ACHN (cell line): ENCODE measurements around the gene SHISA9.
A peak's percentile ranks its signal among the peaks of the same experiment; 100 is the strongest.
"Not testable (repeated sequence)": the region's sequence is repeated elsewhere in the genome, so short reads cannot be mapped to it uniquely, and the experiment has no call there.

Experiments
- DNase-seq: peaks from one replicate; pipeline ENCODE4 v3.0.0-alpha.2; 2015
- in situ Hi-C: cut with HindIII; loops from 2 replicates; pipeline ENCODE4 v1.10.0; 2017; ENCODE audit warnings: low sequenced_read_pairs, low pct_ligation_motif_present, low pct_unique_long_range_greater_than_20kb

The SHISA9 gene

DNA sequence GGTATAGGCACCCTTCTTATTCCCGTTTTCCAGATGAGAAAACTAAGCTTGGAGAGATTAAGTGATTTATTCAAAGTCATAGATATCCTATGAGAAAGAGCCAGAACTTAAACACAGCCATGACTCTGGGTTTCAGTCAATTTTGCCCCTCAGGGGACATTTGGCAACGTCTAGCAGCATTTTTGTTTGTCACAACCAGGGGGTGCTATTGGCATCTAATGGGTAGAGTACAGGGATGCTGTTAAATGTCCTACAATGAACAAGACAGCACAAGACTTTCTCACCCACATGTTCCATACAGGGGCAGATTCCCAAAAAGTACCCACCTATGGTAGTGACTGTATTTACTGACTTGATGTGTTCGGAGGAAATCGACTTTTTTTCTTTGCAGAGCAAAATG lies 4.8 kb upstream of the SHISA9 start:
- in situ Hi-C loops = no loop called here

DNA sequence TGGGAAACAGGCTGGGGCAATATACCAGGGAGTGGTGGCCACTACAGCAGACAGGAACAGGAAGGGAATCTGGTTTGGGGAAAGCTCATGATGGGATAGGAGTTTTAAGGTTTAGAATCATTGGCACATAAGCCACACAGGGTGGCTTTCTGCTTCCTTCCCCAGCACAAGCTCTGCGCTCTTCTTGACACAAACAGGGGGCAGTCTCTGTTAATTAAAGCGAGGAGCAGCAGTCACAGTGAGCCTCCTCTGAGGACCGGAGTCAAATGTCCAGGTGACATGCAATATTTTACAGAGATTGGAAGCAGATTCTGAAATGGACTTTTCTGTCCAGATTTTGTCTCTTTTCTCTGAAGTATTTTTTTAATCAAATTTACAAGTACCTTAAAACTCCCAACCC lies 2.8 kb upstream of the SHISA9 start:
- DNase-seq = peak; percentile 44
- in situ Hi-C loops = no loop called here

More for the DNA sequence above, 4.8 kb upstream of the SHISA9 start:
- DNase-seq = peak; percentile 81

DNA sequence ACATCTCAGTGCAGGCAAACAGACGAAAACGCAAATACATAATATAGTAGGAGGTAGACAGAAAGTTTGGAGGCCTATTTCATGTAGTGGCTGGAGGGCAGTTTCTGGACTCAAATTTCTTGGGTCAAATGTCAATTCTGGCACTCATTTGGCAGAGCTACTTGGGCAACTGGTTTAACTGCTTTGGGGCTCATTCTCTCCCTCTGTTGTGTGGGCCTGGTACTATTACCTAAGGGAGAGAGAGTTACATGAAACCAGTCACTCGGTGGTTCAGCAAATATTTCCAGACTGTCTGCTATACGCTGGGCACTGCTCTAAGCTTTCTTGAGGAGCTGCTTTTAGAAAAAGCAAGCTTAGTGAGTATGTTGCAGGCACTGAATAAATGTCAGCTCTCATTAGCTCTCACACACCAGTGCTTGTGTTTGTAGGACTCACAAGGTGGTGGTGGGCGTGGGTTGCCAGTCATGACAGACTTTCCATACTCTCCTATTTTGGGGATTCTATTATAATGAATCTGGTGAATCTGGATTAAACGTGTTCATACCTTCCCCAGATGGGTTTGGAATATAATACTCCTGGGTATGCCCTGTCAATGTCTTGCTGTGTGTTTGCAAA lies 1.8 kb upstream of the SHISA9 start:
- no peak for DNase-seq
- in situ Hi-C loops = no loop called here

DNA sequence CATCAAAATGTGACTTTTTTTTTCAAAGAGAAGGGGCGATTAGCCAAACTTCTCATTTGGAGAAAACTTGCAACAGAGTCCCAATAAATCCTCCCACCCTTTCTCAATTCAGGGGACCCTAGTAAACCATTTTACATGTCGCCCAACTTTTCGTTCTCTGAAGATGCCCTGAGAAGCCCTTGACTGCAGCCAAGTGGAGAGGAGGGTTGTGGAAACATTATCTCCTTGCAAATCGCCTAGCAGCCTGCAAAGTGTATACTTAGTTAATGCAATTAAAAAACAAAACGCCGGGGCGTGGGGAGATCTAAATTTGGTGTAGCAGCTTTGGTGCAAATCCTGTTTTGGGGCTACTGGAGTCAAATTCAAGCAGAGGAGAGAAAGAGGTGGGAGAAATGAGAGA lies 1.2 kb upstream of the SHISA9 start:
- in situ Hi-C loops = no loop called here
- DNase-seq = no peak

DNA sequence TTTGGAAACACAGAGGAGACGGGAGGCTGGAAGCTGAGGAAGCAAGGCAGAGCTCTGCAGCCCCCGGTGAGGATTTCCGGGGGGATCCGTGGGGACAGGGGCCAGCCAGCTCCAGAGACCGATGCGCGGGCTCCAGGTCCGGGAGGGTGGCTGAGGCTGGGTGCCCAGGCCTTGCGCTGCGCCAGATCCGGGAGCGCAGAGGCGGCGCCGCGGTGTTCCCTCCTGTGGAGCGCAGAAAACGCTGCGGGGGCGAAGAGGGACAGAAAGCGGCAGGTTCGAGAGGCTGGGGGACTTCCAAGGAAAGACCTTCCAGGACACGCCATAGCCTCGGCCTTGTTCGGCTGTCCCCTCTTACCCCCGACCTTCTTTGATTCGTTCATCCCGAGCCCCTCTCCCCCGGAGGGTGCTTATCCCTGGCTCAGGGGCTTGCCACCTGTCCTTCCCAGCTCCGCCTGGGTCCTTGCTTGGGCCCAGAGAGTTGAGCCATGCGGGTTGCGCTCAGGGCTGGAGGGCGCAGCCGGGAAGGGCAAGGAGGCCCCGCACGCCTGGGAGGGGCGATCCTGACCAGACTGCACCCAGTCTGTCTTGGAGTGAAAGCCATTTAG lies 697 bp upstream of the SHISA9 start:
- no peak for DNase-seq
- in situ Hi-C loops = no loop called here

DNA sequence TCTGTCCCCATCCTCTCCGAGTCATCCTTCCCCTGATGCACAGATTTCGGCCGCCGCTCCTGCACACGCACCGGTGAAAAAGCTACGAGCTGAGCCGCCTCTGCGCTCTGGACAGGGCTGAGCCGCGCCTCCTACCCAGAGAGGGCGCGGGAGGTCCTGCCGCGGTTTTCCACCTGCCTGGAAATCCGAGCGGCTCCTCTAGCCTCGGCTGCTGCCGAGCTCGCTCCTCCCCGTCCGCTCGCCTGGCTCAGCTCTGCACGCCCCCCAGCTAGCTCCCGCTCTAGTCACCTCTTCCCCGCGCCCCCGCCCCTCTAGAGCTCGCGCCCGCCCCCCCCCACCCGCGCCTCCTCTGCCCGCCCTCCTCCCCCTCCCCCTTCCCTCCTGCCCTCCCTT lies 198 bp upstream of the SHISA9 start:
- in situ Hi-C loops = no loop called here
- DNase-seq = peak; percentile 86

DNA sequence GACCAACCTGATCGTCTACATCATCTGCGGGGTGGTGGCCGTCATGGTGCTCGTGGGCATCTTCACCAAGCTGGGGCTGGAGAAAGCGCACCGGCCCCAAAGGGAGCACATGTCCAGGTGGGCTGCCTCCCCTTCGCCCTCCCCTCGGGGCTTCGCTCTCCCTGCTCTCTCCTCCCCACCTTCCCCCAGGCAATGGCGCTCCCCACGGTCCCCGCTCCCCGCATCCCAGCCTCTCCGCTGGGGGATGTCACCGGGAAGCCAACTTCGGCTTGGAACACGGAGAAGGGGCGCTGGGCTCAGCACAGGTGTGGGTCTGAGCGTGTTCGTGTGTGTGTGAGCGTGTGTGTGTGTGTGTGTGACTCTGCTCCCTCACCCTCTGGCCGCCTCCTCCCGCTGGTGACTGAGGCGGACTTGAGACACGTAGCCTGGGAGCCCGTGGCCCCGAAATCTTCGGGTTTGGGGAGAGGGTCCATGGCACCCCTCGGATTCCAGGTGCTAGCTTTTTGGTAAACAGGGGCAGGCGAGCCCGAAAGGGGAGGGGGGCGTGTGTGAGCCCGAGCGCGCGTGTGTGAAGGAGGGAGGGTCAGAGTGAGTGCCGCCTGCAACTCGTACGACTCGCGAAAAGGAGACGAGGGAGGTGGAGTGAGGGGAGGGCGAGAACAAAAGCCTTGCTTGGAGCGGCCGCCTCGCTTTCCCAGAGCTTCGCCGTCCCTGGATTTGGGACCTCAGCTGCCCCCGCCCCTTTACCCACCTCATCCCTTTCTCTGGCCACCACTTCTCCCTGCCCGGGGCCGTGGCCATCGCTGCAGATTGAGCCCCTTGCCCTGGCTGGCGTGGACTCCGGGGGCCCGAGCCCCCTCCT lies 1.3 kb downstream of the SHISA9 start:
- in situ Hi-C loops = no loop called here
- DNase-seq = peak; percentile 56

DNA sequence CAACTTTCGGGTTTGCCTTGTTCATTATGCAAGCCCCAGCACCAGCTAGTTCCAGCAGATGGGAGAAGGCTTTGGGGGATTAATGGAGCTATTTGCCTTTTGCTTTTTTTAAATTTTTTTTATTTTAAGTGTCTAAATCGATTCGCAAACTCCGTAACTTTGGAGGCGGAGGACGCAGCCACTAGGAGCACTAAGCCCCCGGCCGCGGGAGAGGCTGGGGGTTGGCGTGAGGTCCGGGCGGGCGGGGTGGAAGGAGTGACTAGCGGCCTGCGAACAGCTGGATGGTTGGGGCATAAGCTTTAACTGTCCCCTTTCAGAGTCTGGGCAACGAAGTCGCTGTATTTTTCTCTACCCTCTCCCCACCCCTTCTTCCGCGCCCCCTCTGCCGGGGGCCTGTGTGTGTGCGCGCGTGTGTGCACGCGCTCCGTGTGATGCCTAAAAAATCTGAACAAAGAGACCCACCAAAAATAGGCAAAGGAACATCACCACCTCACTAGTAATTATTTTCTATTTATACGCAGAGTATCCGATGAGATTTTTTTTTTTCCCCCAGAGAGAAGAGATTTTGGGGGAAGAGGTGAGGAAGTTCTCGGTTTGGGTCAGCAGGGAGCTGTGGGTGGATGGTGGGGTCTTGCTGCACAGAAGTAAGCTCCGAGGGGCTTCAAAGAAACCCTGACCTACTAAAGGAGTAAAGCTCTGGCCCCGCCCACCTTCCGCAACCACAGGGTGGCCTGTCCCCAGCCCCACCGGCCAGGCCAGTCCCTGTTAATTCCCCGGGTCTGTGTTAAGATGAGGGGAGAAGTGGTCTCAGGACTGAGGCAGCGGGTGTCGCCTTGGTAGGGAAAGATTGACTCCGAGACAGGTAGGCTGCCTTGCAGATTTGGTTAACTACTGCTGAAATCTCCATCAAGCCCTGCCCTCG lies 2.3 kb downstream of the SHISA9 start:
- in situ Hi-C loops = no loop called here
- DNase-seq = no peak

DNA sequence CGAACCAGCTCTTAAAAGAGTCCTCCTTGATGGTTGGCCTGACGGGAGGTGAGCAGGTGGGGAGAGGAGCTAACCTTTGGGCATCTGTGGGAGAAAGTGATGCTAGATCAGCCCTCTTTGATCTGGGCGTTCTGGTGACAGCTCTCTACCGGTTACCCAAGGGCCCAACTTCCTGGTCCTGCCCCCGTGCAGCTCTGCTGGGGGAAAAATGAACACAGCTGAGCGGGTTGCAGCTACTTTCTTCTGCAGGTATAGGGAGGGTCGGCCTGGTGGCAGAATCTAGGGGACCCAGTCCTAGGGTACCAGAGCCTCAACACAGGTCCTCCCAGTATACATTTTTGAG lies 2.9 kb downstream of the SHISA9 start:
- in situ Hi-C loops = no loop called here
- no peak for DNase-seq

DNA sequence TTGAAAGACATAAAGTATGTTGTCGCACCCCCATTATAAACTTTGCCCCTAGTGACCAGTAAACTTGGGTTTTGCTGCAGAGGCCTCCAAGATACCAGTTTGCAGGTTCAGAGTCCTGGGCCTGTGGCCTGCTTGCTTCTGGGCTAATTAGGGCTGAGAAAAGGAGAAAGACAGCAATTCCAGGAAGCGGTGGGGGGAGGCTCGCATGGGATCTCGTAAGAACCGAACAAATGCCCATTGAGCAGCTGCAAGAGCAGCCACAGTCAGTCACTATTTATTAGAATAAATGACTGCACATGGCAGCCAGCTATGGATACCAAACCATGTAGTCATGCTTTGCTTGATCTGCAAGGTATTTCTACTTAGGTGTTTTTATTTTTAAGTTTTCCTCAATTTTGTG lies 4.9 kb downstream of the SHISA9 start:
- DNase-seq = no peak
- in situ Hi-C loops = no loop called here

DNA sequence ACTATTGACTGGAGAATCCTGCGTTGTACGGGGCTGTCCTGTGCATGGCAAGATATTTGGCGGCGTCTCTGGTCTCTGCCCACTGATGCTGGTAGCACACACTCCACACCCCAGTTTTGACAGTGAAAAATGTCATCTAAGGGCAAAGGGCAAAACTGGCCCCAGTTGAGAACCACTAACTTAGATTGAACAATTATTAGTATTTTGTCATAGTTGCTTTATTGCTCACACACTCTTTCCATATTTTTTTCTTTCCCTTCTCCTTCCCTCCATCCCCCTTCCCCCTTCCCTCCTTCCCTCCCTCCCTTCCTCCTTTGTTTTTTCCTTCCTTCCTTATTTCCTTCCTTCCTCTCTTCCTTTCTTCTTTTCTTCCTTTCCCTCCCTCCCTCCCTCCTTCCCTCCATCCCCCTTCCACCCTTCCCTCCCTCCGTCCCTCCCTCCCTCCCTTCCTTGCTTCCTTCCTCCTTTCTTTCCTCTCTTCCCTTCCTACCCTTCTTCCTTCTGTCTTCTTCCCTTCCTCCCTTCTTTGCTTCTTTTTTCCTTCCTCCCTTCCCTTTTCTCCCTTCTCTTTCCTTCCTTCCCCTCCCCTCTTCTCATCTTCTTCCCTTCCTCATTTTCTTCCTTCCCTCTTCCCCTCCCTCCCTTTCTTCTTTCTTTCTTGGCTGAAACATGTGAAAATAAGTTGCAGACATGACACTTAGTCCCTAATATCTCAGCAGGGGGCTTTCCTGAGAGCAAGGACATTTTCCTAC lies 5.5 kb downstream of the SHISA9 start:
- no peak for DNase-seq

DNA sequence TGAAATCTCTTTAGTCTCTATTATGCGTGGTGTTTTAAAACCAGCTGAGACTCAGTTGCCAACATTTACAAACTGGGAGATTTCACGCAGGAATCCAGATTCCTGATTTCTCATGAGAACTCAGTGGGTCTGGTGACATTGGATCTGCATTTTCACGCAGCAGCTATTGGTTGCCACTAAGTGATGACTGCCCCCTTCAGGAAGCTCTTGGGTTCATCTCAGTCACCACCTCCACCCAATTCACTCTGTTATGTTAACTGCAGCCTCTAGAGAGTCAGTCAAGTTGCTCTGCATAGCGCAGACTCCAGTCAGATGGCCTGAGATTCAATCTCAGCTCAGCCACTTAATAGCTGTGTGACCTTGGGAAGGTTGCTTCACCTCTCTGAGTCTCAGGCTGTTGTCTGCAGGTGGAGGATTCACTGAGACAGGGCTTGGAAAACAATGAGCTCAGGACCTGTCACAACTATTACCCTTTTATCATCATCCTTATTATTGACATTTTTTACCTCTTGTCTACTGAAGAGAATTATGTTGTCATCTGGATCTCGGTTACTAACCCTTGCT lies 6.4 kb downstream of the SHISA9 start:
- peak; percentile 52 for DNase-seq
- in situ Hi-C loops = no loop called here

More for the DNA sequence above, 5.5 kb downstream of the SHISA9 start:
- in situ Hi-C loops = no loop called here

DNA sequence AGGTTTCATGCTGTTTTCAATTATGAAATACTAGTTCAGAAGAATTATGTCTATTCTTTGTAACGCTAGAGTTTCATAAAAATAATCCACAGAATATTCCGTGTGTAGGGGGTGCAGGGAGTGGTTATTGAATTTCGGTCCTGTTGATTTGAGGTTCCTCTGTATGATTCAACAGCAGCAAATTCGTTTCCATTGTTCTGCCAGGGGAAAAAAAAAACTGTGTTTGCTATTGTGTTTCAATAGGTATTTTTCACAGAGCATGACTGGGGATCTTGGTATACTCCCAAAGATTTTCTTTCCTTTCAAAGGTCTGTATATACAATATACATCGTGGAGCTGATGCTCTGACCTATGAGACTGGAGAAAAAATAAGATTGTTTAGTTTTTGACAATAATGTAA lies 15.8 kb downstream of the SHISA9 start:
- no peak for DNase-seq
- in situ Hi-C loops = no loop called here

DNA sequence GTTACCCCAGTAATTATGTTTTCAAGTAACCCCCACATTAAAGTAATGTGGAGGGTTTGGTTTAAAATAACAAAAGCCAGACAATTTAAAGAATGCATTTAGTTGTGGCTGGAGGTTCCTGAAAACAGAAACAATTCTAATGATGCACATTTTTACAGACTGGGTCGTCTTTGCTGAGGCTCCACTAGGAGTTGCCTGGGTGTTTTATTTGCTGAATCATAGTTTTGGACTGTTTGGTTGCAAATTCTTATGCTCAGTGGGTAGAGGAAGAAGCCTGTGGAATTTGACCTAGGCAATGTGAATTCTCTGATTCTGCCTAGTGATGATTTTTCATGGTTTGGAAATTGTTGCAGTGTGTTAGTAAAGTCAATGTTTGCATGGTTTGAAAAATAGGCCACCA lies 16.3 kb downstream of the SHISA9 start:
- in situ Hi-C loops = no loop called here
- peak; percentile 79 for DNase-seq

DNA sequence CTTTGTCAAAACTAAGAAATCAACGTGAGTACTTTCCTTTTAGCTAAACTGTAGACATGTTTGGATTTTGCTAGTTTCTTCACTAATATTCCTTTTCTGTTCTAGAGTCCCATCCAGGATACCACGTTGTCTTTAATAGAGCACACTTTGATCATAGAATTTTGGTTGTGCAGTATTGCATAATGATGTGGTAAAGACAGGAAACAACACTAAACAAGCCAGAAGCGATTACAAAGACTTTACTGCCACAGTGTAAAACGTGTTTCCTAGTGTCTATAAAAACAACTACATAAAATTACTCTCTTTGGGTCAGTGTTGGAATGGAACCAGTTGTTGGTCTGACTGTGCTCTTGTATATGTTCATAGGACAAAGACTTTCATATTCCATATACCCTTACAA lies 19.3 kb downstream of the SHISA9 start:
- DNase-seq = no peak
- in situ Hi-C loops = no loop called here

DNA sequence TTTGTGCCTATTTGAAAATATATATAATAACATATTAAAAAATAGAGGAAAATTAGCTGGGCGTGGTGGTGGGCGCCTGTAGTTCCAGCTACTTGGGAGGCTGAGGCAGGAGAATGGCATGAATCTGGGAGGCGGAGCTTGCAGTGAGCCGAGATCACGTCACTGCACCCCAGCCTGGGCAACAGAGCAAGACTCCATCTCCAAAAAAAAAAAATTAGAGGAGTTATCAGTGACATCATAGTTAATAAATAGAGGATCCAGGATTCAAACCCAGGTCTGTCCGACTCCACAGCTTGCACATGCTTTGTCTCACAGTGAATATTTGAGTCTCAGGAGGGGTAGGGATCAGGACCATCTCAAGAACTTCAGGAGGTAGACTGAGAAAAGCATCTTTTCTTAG lies 22.2 kb downstream of the SHISA9 start:
- DNase-seq, in situ Hi-C loops: not testable (repeated sequence)

DNA sequence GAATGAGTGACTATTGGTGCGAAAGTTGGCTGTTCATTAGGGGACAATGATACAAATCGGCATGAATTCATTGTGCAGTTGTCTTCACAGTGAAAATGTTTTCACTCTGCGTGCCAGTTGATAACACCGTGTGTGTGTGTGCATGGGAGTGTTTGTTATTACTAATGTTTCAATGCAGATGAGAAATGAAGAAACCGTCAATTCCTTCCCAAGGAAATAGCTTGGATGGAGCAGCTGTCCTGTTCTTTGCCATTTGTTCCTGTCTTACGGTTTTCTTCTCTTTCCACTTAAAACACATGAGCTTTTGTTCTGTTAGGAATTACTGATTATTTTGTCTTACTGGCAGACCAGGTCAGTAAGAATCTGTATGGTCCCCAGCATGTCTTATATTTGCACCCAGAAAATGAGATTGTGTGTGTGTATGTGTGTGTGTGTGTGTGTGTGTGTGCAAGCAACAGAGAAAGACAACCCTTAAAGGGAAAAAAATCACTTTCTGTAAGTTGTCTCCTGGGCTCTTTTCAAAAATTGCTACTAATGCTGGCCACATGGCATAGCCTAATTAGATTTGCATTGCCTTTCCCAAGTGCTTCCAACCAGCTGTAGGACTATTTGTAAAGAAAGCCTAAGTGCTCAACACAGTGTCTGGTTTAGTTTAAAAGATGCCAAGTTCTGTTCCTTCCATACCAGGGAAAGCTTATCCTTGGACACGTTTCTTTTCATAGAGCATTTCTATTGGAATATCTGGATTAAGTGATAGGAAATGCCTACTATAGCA lies 23.8 kb downstream of the SHISA9 start:
- DNase-seq = no peak
- in situ Hi-C loops = no loop called here
